ENCODE measurements around the gene CKS1B. TPM values are rescaled to one million over a fixed set of nuclear protein-coding genes. Genes with fewer than 3 reads are reported as not detected.

Gene CKS1B
- total RNA-seq, 2 donors from 2014 or later: 33.5 to 47.5 TPM

GRCh38 chr1:154999571-155000410, 25.3 kb downstream of the CKS1B start:
- peaks cover 11% of the 10 kb centered on the region for H3K4me1 ChIP-seq (replicated peaks)
- DNase-seq (ENCODE audit: low spot score): peak; percentile 57
- 2% methylated on average over 46 of the region's 50 CpGs for WGBS
- H3K27me3 ChIP-seq (replicated peaks; ENCODE audit: insufficient read depth): no peaks in the 10 kb centered on the region
- H3K36me3 ChIP-seq: no peaks in the 10 kb centered on the region
- peak overlapping the region; percentile 100 for H3K27ac ChIP-seq
- intact Hi-C loops (cut with DNase I): loop anchor here (2.0 to 5.0 kb wide), 2 partner anchors 25 to 37 kb away; partner anchors contain the start of genes CKS1B and PYGO2
- TF ChIP-seq POLR2A (IDR thresholded peaks at IDR 0.05) (no peak), CTCF (IDR thresholded peaks at IDR 0.05) (no peak), POLR2AphosphoS5 (IDR thresholded peaks at IDR 0.05) (peak; percentile 9)
- no peaks in the 10 kb centered on the region for H3K9me3 ChIP-seq
- H3K4me3 ChIP-seq: peak overlapping the region; percentile 68 to 97

- DNase-seq (ENCODE audit: low spot score): peak; percentile 57
- 0% methylated on average over 10 of the region's 13 CpGs for WGBS
- intact Hi-C loops (cut with DNase I): loop anchor here (2.0 kb wide), 1 partner anchor 26 kb away; the partner anchor contains the start of gene CKS1B
- Histone ChIP-seq H3K27me3 (replicated peaks; ENCODE audit: insufficient read depth) (no peaks in the 10 kb centered on the region), H3K36me3 (no peaks in the 10 kb centered on the region), H3K9me3 (no peaks in the 10 kb centered on the region), H3K4me3 (peak overlapping the region; percentile 68 to 97), H3K4me1 (replicated peaks) (peaks cover 11% of the 10 kb centered on the region), H3K27ac (peak overlapping the region; percentile 100)
- TF ChIP-seq POLR2A (IDR thresholded peaks at IDR 0.05) (no peak), CTCF (IDR thresholded peaks at IDR 0.05) (no peak), POLR2AphosphoS5 (IDR thresholded peaks at IDR 0.05) (no peak)
These were observed 25.9 kb downstream of the CKS1B start for GRCh38 chr1:155000411-155000725.

- no peaks in the 10 kb centered on the region for H3K9me3 ChIP-seq
- peak; percentile 97 for DNase-seq (ENCODE audit: low spot score)
- H3K27me3 ChIP-seq (replicated peaks; ENCODE audit: insufficient read depth): no peaks in the 10 kb centered on the region
- H3K36me3 ChIP-seq: no peaks in the 10 kb centered on the region
- TF ChIP-seq POLR2A (IDR thresholded peaks at IDR 0.05) (peak; percentile 86), POLR2AphosphoS5 (IDR thresholded peaks at IDR 0.05) (peak; percentile 94), CTCF (IDR thresholded peaks at IDR 0.05) (peak in 1 of 4 experiments; percentile 42)
- H3K4me1 ChIP-seq (replicated peaks): peaks cover 13% of the 10 kb centered on the region
- peak overlapping the region; percentile 100 for H3K27ac ChIP-seq
- WGBS: under 1% methylated on average over 37 of the region's 43 CpGs
- intact Hi-C loops (cut with DNase I): loop anchor here (2.0 kb wide), 1 partner anchor 26 kb away; the partner anchor contains the start of gene CKS1B
- peak overlapping the region; percentile 68 to 97 for H3K4me3 ChIP-seq
These were observed 26.4 kb downstream of the CKS1B start for GRCh38 chr1:155000726-155001424.

- peak overlapping the region; percentile 68 to 97 for H3K4me3 ChIP-seq
- TF ChIP-seq CTCF (IDR thresholded peaks at IDR 0.05) (no peak), POLR2A (IDR thresholded peaks at IDR 0.05) (no peak), POLR2AphosphoS5 (IDR thresholded peaks at IDR 0.05) (no peak)
- no peaks in the 10 kb centered on the region for H3K9me3 ChIP-seq
- no peaks in the 10 kb centered on the region for H3K27me3 ChIP-seq (replicated peaks; ENCODE audit: insufficient read depth)
- intact Hi-C loops (cut with DNase I): loop anchor here (2.0 kb wide), 1 partner anchor 27 kb away; the partner anchor contains the start of gene CKS1B
- 0% methylated on average over 11 of the region's 11 CpGs for WGBS
- no peak for DNase-seq (ENCODE audit: low spot score)
- peaks cover 18% of the 10 kb centered on the region for H3K4me1 ChIP-seq (replicated peaks)
- no peaks in the 10 kb centered on the region for H3K36me3 ChIP-seq
- H3K27ac ChIP-seq: peak overlapping the region; percentile 100
These were observed 26.9 kb downstream of the CKS1B start for GRCh38 chr1:155001425-155001674.
